Astrocyte (in vitro differentiated cells and primary cell): ENCODE results near the gene HMX1.

ENCODE experiments used
- EZH2 ChIP-seq: IDR thresholded peaks from 2 replicates; pipeline ENCODE4 v1.6.1; 2012; ENCODE audit warnings: mild to moderate bottlenecking, low read length, inconsistent platforms; ENCODE audit not compliant: insufficient read depth
- TF ChIP-seq, protein P1 (sequence below): IDR thresholded peaks from 2 replicates; pipeline ENCODE4 v1.5.1; 2011; ENCODE audit warnings: low read depth, mild to moderate bottlenecking, inconsistent platforms, low read length, moderate library complexity; ENCODE audit not compliant: insufficient read depth

DNA sequence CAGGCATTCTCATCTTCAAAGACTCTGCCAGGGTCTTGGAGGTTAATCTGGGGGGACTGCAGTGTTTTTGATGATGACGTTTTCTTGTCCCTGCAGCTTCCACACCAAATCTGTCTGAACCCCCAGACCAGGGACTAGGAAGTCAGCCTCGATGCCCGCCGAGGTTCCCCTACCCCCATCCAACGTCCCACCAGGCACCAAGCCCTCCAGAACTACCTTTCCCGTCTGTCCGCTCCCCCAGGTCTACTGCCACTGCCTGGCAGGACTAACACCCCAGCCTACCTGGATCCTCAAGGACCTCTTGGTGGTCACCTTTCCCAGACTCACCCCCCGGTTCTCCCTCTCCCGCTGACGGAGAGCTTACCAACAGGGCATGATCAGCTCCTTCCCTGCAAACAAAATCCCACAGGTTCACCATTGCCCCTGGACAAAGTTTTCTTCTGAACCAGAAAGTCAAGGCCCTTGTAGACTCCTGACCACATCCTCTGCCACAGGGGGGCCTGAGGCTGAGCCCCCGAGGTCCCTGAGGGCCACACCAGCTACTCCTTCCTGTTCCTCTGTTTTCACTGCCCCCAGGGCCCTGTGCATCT is 40.9 kb downstream of the HMX1 start:
- TF ChIP-seq, protein P1, sequence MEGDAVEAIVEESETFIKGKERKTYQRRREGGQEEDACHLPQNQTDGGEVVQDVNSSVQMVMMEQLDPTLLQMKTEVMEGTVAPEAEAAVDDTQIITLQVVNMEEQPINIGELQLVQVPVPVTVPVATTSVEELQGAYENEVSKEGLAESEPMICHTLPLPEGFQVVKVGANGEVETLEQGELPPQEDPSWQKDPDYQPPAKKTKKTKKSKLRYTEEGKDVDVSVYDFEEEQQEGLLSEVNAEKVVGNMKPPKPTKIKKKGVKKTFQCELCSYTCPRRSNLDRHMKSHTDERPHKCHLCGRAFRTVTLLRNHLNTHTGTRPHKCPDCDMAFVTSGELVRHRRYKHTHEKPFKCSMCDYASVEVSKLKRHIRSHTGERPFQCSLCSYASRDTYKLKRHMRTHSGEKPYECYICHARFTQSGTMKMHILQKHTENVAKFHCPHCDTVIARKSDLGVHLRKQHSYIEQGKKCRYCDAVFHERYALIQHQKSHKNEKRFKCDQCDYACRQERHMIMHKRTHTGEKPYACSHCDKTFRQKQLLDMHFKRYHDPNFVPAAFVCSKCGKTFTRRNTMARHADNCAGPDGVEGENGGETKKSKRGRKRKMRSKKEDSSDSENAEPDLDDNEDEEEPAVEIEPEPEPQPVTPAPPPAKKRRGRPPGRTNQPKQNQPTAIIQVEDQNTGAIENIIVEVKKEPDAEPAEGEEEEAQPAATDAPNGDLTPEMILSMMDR = no peak
- no peak for TF ChIP-seq EZH2
